ENCODE measurements around the gene FBXL17.
A peak's percentile ranks its signal among the peaks of the same experiment; 100 is the strongest.

The FBXL17 gene

DNA sequence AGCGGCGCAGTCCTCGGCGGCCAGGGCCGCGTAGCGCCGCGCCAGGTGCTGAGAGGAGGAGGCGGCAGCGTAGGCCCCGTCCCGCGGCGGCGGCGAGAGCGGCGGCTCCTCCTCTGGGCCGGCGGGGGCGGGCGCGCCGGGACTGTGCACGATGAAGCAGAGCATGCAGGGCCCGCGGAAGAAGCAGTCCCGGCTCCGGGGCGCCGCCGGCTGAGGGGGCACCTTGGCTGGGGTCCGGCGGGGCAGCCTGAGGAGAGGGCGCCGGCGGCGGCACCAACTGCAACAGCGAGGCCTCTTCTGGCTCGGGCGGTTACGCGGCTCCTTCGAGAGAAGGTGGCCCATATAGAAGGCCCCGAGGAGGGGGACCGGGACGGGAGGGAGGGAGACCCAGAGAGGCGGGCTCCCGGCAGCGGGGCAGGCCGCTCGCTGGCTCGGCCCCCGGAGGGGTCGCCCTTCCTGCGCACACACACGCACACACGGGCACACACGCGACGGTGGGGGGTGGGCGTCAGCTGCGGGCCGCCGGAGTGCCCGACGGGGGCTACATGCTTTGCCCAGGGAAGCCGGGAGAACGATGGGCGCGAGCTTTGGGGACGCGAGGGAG, 446 bp downstream of the FBXL17 start (continued):
- TF ChIP-seq ZNF112 (tag by site-specific recombination; IDR thresholded peaks at IDR 0.05) (no peak), SCRT1 (tag by site-specific recombination; IDR thresholded peaks at IDR 0.05; ENCODE audit: borderline replicate concordance) (no peak), ZNF529 (tag by site-specific recombination; IDR thresholded peaks at IDR 0.05; ENCODE audit: insufficient replicate concordance) (no peak), ZNF768 (tag by site-specific recombination; IDR thresholded peaks at IDR 0.05) (no peak), FEZF1 (tag by site-specific recombination; IDR thresholded peaks at IDR 0.05) (no peak), ZNF394 (tag by site-specific recombination; IDR thresholded peaks at IDR 0.05; ENCODE audit: borderline replicate concordance) (no peak), ZNF221 (tag by site-specific recombination; IDR thresholded peaks at IDR 0.05; ENCODE audit: borderline replicate concordance) (no peak), ZFHX2 (tag by site-specific recombination; conservative IDR thresholded peaks at IDR 0.05) (0 out of 2 replicates have a peak, but pooled peaks have one; percentile 11), PBX3 (CRISPR knock-in tag; IDR thresholded peaks at IDR 0.05) (no peak), BCL11A (tag by site-specific recombination; IDR thresholded peaks at IDR 0.05; ENCODE audit: low read depth) (no peak), YY1 (tag by site-specific recombination; IDR thresholded peaks at IDR 0.05) (no peak), ZNF645 (tag by site-specific recombination; IDR thresholded peaks at IDR 0.05) (0 out of 2 replicates have a peak, but pooled peaks have one; percentile 22), ZNF202 (tag by site-specific recombination; IDR thresholded peaks at IDR 0.05; ENCODE audit: borderline replicate concordance) (no peak), ZNF274 (IDR thresholded peaks at IDR 0.05; ENCODE audit: low read length) (no peak), ZNF274 (tag by site-specific recombination; IDR thresholded peaks at IDR 0.05; ENCODE audit: borderline replicate concordance) (no peak), IKZF3 (tag by site-specific recombination; IDR thresholded peaks at IDR 0.05) (no peak), ZFP37 (tag by site-specific recombination; IDR thresholded peaks at IDR 0.05) (peak; percentile 87), ZNF621 (tag by site-specific recombination; IDR thresholded peaks at IDR 0.05) (no peak), MEIS1 (CRISPR knock-in tag; IDR thresholded peaks at IDR 0.05; ENCODE audit: borderline replicate concordance) (no peak), KLF10 (tag by site-specific recombination; IDR thresholded peaks at IDR 0.05) (no peak; the same call in 1 of the 2 replicates), HOXC10 (CRISPR knock-in tag; IDR thresholded peaks at IDR 0.05) (no peak), ZBTB1 (tag by site-specific recombination; IDR thresholded peaks at IDR 0.05) (no peak), ZNF341 (tag by site-specific recombination; IDR thresholded peaks at IDR 0.05; ENCODE audit: low read depth) (no peak), ZNF701 (tag by site-specific recombination; IDR thresholded peaks at IDR 0.05) (no peak), ZNF426 (tag by site-specific recombination; IDR thresholded peaks at IDR 0.05) (no peak), RBAK (tag by site-specific recombination; IDR thresholded peaks at IDR 0.05) (no peak), ZNF175 (tag by site-specific recombination; IDR thresholded peaks at IDR 0.05) (no peak), ZNF324 (tag by site-specific recombination; IDR thresholded peaks at IDR 0.05) (peak; percentile 48; the same call in 1 of the 2 replicates)
- TF ChIP-seq, protein P1, sequence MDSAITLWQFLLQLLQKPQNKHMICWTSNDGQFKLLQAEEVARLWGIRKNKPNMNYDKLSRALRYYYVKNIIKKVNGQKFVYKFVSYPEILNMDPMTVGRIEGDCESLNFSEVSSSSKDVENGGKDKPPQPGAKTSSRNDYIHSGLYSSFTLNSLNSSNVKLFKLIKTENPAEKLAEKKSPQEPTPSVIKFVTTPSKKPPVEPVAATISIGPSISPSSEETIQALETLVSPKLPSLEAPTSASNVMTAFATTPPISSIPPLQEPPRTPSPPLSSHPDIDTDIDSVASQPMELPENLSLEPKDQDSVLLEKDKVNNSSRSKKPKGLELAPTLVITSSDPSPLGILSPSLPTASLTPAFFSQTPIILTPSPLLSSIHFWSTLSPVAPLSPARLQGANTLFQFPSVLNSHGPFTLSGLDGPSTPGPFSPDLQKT (IDR thresholded peaks at IDR 0.05; ENCODE audit: borderline replicate concordance, low read depth, low read length), result no peak
- TF ChIP-seq, protein P2, sequence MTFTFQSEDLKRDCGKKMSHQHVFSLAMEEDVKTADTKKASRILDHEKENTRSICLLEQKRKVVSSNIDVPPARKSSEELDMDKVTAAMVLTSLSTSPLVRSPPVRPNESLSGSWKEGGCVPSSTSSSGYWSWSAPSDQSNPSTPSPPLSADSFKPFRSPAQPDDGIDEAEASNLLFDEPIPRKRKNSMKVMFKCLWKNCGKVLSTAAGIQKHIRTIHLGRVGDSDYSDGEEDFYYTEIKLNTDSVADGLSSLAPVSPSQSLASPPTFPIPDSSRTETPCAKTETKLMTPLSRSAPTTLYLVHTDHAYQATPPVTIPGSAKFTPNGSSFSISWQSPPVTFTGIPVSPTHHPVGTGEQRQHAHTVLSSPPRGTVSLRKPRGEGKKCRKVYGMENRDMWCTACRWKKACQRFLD (tag by site-specific recombination; IDR thresholded peaks at IDR 0.05), result no peak
- TF ChIP-seq, protein P3, sequence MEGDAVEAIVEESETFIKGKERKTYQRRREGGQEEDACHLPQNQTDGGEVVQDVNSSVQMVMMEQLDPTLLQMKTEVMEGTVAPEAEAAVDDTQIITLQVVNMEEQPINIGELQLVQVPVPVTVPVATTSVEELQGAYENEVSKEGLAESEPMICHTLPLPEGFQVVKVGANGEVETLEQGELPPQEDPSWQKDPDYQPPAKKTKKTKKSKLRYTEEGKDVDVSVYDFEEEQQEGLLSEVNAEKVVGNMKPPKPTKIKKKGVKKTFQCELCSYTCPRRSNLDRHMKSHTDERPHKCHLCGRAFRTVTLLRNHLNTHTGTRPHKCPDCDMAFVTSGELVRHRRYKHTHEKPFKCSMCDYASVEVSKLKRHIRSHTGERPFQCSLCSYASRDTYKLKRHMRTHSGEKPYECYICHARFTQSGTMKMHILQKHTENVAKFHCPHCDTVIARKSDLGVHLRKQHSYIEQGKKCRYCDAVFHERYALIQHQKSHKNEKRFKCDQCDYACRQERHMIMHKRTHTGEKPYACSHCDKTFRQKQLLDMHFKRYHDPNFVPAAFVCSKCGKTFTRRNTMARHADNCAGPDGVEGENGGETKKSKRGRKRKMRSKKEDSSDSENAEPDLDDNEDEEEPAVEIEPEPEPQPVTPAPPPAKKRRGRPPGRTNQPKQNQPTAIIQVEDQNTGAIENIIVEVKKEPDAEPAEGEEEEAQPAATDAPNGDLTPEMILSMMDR (tag by site-specific recombination; IDR thresholded peaks at IDR 0.05), result peak; percentile 69
- TF ChIP-seq, protein P4, sequence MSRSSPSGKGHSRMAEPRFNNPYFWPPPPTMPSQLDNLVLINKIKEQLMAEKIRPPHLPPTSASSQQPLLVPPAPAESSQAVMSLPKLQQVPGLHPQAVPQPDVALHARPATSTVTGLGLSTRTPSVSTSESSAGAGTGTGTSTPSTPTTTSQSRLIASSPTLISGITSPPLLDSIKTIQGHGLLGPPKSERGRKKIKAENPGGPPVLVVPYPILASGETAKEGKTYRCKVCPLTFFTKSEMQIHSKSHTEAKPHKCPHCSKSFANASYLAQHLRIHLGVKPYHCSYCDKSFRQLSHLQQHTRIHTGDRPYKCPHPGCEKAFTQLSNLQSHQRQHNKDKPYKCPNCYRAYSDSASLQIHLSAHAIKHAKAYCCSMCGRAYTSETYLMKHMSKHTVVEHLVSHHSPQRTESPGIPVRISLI (tag by site-specific recombination; IDR thresholded peaks at IDR 0.05), result no peak
